A673 (cell line): ENCODE measurements around the gene TARBP2. TPM values are rescaled to one million over a fixed set of nuclear protein-coding genes. Genes with fewer than 3 reads are reported as not detected.

Experiments
- BruUV-seq: library from RNA; stranded (reverse); fragments of 400-500 nt; replicated peaks from 2 replicates; lab custom pipeline; 2021; lab: Mats Ljungman, UMichigan
- CTCF ChIA-PET: fragments of 300-600 bp; sonication (Branson Sonifier 250); formaldehyde crosslinking; loops from one replicate; lab custom pipeline; 2022; ENCODE audit warnings: antibody characterized with exemption; lab: Charles Lee
- POLR2A ChIA-PET: fragments of 300-600 bp; sonication (Branson Sonifier 250); formaldehyde crosslinking; loops from one replicate; lab custom pipeline; 2022; ENCODE audit warnings: antibody characterized with exemption; ENCODE audit not compliant: low non-redundant PET; lab: Charles Lee
- DNase-seq: peaks from one replicate; pipeline ENCODE4 v3.0.0-alpha.2; 2015; ENCODE audit warnings: low spot score
- H3K27ac ChIP-seq: fragments of 200-600 bp; sonication (generic); 2 replicates; pipeline ENCODE4 v1.5.1; 2016; ENCODE audit warnings: mixed run types, low read depth, mild to moderate bottlenecking, mixed read lengths, antibody characterized with exemption, low read length; ENCODE audit not compliant: poor library complexity, severe bottlenecking
- H3K27me3 ChIP-seq: fragments of 200-600 bp; sonication (generic); replicated peaks from 2 replicates; pipeline ENCODE4 v1.6.1; 2017; ENCODE audit warnings: mixed run types, low read depth, mild to moderate bottlenecking, mixed read lengths, antibody characterized with exemption, low read length; ENCODE audit not compliant: insufficient read depth, poor library complexity
- H3K36me3 ChIP-seq: fragments of 200-600 bp; sonication (generic); 2 replicates; pipeline ENCODE4 v1.6.1; 2016; ENCODE audit warnings: mixed run types, mild to moderate bottlenecking, mixed read lengths, antibody characterized with exemption, low read length; ENCODE audit not compliant: insufficient read depth, poor library complexity, severe bottlenecking
- H3K4me1 ChIP-seq: fragments of 200-600 bp; sonication (generic); 2 replicates; pipeline ENCODE4 v1.6.1; 2017; ENCODE audit warnings: mixed run types, mild to moderate bottlenecking, mixed read lengths, antibody characterized with exemption, low read length; ENCODE audit not compliant: insufficient read depth, poor library complexity, severe bottlenecking
- H3K4me3 ChIP-seq: fragments of 200-600 bp; sonication (generic); 2 replicates; pipeline ENCODE4 v1.5.1; 2016; ENCODE audit warnings: low read depth, mixed run types, mild to moderate bottlenecking, mixed read lengths, low read length; ENCODE audit not compliant: poor library complexity, severe bottlenecking
- H3K9me3 ChIP-seq: fragments of 200-600 bp; sonication (generic); 2 replicates; pipeline ENCODE4 v1.6.1; 2016; ENCODE audit warnings: mixed run types, low read depth, mild to moderate bottlenecking, mixed read lengths, antibody characterized with exemption, low read length; ENCODE audit not compliant: poor library complexity, severe bottlenecking
- EZH2 ChIP-seq: fragments of 200-600 bp; sonication (generic); IDR thresholded peaks from 2 replicates; pipeline ENCODE4 v1.6.1; 2017; ENCODE audit warnings: borderline replicate concordance, low read depth, mild to moderate bottlenecking, mixed read lengths, antibody characterized with exemption, low read length; ENCODE audit not compliant: poor library complexity, severe bottlenecking
- intact Hi-C: fragments of 100-400 bp; cut with micrococcal nuclease; formaldehyde crosslinking; loops from one replicate; pipeline ENCODE4 v1.10.0; 2022; ENCODE audit not compliant: unreplicated experiment
- total RNA-seq: library from RNA; stranded (reverse); gene quantifications from 2 replicates; pipeline ENCODE4 v1.2.3, GENCODE V29; 2021
- TF ChIP-seq, protein P1 (sequence below): fragments of 300-800, 200-600 bp; sonication (generic); conservative IDR thresholded peaks from 2 replicates; pipeline ENCODE4 v1.5.1; 2017; ENCODE audit warnings: low read depth, mild to moderate bottlenecking, antibody characterized with exemption, low read length, moderate library complexity, mixed read lengths

Gene TARBP2
- total RNA-seq, 1 experiment from 2014 or later, result 70.9 TPM

DNA sequence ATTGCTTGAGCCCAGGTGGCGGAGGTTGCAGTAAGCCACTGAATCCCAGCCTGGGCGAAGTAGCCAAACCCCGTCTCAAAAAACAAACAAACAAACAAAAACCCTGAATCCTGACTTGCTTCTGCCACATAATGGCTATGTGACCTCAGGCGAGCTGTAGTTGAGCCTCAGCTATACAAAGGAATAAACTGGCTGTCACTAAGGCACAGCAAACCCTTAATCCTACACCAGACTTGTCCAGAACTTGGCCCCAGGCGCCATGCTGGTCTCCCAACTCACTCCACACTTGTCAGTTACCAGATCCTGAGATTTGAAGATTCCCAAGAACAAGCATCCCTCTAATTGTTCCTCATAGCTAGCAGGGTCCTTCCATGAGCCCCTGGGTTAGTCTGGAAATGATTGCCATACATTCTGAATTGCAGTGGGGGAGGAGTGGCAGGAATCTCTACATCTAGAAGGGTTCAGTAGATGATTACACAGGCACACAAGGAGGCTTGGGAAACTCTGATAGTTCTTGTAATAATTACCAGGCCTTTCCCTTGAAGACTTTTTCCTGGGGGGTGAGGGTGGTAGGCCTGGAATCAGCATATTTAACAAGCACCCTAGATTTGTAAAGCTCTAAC, 11.7 kb upstream of the TARBP2 start:
- intact Hi-C loops, result no loop called here
- H3K27me3 ChIP-seq, result no peaks in the 10 kb centered on the region
- TF ChIP-seq, protein P1, sequence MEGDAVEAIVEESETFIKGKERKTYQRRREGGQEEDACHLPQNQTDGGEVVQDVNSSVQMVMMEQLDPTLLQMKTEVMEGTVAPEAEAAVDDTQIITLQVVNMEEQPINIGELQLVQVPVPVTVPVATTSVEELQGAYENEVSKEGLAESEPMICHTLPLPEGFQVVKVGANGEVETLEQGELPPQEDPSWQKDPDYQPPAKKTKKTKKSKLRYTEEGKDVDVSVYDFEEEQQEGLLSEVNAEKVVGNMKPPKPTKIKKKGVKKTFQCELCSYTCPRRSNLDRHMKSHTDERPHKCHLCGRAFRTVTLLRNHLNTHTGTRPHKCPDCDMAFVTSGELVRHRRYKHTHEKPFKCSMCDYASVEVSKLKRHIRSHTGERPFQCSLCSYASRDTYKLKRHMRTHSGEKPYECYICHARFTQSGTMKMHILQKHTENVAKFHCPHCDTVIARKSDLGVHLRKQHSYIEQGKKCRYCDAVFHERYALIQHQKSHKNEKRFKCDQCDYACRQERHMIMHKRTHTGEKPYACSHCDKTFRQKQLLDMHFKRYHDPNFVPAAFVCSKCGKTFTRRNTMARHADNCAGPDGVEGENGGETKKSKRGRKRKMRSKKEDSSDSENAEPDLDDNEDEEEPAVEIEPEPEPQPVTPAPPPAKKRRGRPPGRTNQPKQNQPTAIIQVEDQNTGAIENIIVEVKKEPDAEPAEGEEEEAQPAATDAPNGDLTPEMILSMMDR, result no peak
- TF ChIP-seq EZH2, result no peak
- no peak for DNase-seq
- no peak overlapping the region for H3K4me3 ChIP-seq
- H3K27ac ChIP-seq, result no peak overlapping the region
- peaks cover 17% of the 10 kb centered on the region for H3K36me3 ChIP-seq
- peaks cover 17% of the 10 kb centered on the region for H3K4me1 ChIP-seq
- H3K9me3 ChIP-seq, result no peaks in the 10 kb centered on the region
- BruUV-seq, result no TSS peak
- CTCF ChIA-PET, result no interaction called here
- POLR2A ChIA-PET, result interaction anchor here (1.1 kb wide), 1 partner anchor 10 kb away, joined by 3 read pairs; no protein-coding TSS in a partner anchor

DNA sequence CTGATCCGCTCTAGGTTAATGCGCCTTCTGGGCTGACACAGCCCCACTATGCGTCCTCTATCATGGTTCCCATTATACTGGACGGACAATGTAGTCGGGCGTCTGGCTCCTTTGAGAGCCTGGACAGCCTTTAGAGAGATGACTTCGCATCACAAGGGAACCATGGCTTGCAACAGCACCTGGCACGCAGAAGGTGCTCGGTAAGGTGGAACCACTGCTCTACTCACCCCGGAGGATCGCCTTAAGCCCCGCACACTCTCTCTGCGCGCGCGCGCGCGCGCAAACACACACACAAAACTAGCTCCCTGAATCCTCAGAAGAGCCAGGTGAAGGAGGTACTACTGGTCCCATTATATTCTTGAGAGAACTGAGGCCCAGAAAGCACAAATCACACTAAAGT, 8.9 kb upstream of the TARBP2 start:
- intact Hi-C loops, result no loop called here
- Histone ChIP-seq H3K9me3 (no peaks in the 10 kb centered on the region), H3K36me3 (no peaks in the 10 kb centered on the region), H3K27ac (peak overlapping the region; percentile 80), H3K4me3 (peak overlapping the region; percentile 64), H3K4me1 (peaks cover 17% of the 10 kb centered on the region), H3K27me3 (no peaks in the 10 kb centered on the region)
- TSS peak; percentile 65 for BruUV-seq
- POLR2A ChIA-PET, result no interaction called here
- CTCF ChIA-PET, result interaction anchor here (0.6 to 0.7 kb wide), 2 partner anchors 312 to 407 kb away, joined by 3 read pairs; partner anchors contain the start of genes CSAD and ZNF740
- no peak for DNase-seq
- TF ChIP-seq, protein P1, result no peak
- TF ChIP-seq EZH2, result no peak

DNA sequence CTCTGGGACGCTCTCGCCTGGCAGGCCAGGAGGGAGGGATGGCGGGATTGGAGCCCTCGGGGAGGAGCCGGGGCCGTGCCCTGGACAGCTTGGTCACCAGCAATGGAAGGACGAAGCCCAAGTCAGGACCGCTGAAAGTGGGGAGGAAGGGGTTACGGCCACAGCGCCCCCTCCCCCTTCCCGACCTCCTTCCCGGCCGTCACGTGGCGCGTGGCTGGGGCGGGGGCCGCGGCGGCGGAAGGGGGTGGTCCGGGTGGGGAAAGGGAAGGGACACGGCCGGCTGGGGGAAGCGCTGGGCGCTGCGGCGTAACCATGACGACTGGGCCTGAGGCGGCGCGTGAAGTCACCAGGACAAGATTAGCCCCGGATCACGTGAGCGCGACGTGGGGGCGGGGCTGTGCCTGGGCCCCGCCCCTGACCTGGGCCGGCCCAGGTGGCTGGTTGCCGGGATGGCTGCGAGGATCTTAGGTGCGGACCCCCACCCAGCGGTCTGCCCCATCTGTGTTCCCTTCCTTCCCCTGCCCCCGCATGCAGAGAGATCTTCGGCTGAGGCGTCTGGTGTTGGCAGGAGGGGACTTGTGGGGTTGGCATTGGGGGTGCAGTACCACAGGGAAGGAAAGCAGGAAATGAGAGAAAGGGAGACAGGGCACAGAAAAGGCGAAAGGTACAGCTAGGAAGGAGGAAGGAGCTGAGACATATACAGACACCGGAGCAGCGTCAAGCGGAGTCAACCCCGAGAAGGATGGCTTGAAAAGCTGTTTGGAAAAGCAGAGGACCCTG, 8.1 kb upstream of the TARBP2 start:
- BruUV-seq, result no TSS peak
- no peak for TF ChIP-seq EZH2
- TF ChIP-seq, protein P1, result no peak
- intact Hi-C loops, result no loop called here

More for the DNA sequence above, 8.1 kb upstream of the TARBP2 start:
- H3K9me3 ChIP-seq, result no peaks in the 10 kb centered on the region
- peaks cover 17% of the 10 kb centered on the region for H3K4me1 ChIP-seq
- ChIA-PET CTCF (no interaction called here), POLR2A (no interaction called here)
- H3K27me3 ChIP-seq, result no peaks in the 10 kb centered on the region
- H3K36me3 ChIP-seq, result no peaks in the 10 kb centered on the region
- DNase-seq, result peak; percentile 92
- H3K27ac ChIP-seq, result peak overlapping the region; percentile 80
- H3K4me3 ChIP-seq, result peak overlapping the region; percentile 64
